EH (cell line): Measurements from ENCODE around the gene MYD88.
A peak's percentile ranks its signal among the peaks of the same experiment; 100 is the strongest.
"Not testable (repeated sequence)": the region's sequence is repeated elsewhere in the genome, so short reads cannot be mapped to it uniquely, and the experiment has no call there.

ENCODE experiments used
- DNase-seq: peaks from one replicate; pipeline ENCODE4 v3.0.0-alpha.2; 2015; ENCODE audit warnings: low read depth

MYD88 gene

DNA sequence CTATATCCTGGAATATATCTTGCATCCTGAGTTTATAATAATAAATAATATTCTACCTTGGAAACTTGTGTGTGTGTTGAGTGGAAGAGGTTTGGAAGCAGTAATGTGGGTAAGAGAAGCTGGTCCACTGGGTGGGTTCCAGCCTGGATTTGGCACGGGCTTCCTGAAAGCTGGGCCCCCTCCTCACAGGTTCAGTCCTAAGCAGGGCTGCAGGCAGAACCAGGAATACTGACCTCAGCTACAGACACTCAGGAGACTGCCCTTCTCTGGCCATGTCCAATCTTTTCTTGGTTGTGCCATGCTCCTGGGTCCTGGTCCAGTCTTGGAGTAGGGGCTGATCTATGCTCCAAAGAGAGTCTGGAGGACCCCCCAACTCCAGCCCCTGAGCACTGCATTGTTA lies 4.5 kb downstream of the MYD88 start:
- DNase-seq = no peak

DNA sequence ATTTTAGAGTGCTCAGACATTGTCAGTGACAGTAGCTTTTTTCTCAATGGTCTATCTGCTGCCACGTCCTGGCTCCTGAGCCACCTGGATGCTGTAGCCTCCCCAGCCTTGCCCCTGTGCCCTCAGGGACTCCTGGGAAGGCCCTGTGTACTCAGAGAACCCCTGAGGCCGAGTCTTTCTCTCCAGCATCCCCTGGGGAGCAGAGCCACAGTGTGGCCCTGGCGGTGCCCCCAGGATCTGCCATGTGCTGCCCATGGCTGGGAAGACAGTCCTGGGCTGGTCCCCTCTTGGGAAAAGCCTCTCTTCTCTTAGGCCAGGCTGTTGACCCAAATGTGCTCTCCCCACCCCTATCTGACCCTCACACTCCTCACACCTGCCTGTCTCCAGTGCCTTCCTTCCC lies 5.0 kb downstream of the MYD88 start:
- no peak for DNase-seq

DNA sequence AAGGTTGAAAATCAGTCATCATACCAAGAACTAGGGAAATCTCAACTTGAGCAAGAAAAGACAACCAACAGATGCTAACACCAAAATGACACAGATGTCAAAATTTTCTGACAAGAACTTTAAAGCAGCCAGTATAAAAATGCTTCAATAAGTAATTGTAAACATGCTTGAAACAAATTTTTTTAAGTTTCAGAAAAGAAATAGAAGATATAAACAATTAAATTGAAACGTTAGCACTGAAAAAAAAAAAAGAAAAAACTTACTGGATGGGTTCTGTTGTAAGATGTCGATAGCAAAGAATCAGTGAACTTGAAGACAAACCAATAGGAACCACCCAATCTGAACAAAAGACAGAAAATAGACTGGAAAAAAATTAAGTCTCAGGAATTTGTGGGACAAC lies 8.0 kb downstream of the MYD88 start:
- no peak for DNase-seq

DNA sequence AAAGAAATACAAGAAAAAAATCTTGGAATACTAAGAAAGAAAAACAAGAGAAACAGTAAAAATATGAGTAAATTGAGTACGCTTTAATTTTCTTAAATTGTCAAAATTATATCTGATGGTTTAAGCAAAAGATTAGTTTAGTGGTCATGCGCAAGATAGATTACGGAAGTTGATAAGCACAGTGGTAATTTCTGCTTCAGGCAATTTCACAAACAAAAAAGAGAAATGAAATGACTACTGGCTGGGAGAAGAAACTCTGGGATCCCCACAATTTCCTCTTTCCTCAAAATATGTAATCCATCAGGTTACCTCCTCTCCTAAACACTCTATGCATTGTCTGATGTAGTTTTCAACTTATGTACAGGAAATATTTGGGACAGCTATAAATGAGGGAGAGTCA lies 9.0 kb downstream of the MYD88 start:
- no peak for DNase-seq

DNA sequence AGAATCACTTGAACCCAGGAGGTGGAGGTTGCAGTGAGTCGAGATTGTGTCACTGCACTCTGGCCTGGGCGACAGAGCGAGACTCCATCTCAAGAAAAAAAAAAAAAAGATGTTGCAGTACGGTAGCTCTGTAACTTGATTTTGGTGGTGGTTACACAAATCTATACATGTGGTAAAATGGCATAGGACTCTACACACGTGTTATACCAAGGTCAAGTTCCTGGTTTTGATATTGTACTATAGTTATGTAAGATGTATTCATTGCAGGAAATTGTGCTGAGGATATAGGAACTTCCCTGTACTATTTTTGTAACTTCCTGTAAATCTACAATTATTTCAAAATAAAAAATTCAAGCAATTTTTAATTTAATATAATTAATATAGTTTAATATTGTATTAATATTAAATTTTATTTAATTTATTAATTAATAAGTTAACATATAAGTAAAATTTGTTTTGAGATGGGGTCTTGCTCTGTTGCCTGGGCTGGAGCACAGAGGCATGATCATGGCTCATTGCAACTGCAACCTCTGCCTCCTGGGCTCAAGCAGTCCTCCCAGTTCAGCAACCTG lies 9.9 kb downstream of the MYD88 start:
- no peak for DNase-seq

DNA sequence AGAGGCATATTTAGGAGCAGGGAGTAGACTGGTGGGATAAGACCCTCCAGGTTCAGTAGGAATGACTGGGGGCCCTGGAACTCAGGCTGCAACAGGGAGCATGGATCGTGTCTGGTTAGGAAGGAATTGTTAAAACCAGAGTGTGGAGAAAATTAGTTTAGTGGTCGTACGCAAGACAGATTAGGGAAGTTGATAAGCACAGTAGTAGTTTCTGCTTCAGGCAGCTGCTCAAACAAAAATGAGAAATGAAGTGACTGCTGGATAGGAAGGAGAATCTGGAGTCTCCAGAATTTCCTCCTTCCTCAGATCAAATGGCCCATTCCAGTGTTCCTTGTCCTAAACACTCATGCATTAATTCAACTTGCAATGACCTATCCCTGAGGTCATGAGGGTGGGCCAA lies 11.2 kb downstream of the MYD88 start:
- DNase-seq = no peak

DNA sequence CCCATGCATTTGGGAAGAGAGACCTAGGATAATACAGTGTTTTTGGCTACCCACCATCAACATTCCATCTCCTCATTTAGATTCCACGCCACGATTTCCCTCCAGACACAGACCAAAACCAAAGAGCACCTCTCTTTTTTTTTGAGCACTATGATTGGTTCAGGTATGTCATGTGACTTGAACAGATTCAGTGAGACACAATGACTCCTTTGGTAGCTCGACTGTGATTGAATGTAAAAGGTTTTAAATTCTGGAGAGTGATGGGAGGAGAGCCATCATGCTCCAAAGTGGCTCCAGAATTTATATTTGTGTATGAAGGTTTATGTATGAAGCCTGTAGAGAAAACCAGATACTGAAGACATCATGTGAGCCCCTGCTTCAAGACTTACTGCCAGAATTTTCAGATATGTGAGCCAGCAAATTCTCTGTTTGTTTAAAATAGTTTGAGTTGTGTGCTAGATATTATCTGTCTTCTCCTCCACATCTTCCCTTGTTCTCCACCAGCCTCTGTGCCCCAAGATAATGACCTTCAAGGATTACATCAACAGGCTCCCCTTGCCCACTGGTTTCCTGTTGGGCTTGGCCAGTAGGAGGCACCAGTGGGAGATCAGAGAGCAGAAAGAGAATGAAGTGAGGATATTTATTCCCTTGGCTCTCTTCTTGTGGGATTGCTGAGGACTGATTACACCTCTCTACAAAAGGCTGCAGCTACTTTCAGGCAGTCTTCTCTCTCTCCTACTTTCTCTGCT lies 12.5 kb downstream of the MYD88 start:
- DNase-seq = no peak

DNA sequence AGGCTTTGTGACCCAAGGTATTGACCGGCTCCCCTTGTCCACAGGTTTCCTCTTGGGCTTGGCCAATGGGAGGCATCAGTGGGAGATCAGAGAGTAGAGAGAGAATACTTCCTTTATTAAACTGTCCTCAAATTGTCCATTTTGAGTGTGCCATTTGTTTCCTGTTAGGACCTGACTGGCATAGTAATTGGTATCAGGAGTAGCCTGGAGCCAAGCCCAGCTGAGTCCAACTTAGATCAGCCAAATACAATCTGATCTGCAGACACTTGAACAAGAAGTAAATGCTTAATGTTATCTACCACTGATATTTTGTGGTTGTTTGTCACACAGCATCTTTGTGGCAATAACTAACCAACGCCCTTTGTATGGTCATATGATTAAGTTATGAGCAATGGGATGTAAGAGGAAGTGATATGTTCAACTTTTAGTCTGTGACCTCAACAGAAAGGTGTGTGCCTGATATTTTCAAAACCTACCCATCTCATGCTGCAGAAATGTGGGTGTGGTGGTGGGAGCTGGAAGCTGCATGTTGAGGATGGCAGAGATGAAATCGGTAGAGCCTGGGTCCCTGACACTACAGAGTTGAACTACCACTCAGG lies 13.3 kb downstream of the MYD88 start:
- no peak for DNase-seq

DNA sequence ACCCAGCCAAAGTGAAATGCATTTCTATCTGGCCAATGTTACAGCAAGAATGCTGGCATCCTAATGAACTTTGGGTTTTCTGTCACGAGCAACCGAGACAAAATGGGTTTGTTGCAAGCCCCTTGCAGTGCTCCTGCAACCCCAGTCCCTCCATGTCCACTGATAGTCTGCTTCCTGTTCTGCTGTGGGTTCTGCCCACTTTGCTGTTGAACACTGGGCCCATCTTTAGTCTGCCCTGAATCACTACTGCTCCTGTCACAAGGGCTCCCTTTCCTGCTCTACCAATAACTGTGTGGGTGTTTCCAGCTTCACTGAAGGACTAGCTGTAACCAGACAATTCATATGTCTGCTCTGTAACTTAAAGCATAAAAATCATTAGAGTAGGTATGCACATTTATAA lies 14.1 kb downstream of the MYD88 start:
- DNase-seq = no peak

DNA sequence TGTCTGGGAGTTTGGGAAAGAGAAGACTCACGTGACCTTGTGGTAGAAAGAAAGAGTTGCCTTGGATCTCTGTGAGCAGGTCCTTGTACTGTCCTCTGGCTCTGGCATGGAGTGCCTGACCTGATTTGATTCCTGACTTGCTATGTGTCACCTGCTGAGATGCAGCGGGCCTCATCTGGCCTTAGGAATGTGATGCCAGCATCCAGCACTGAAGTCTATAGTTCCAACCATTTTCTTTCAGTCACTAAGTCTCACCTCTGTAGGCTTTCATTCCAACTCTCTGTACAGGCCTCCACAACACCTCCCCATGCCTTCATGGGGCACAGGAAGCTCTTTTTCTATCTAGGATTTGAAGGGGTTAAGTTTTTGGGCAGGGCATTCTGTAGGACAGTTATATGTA lies 14.8 kb downstream of the MYD88 start:
- no peak for DNase-seq

DNA sequence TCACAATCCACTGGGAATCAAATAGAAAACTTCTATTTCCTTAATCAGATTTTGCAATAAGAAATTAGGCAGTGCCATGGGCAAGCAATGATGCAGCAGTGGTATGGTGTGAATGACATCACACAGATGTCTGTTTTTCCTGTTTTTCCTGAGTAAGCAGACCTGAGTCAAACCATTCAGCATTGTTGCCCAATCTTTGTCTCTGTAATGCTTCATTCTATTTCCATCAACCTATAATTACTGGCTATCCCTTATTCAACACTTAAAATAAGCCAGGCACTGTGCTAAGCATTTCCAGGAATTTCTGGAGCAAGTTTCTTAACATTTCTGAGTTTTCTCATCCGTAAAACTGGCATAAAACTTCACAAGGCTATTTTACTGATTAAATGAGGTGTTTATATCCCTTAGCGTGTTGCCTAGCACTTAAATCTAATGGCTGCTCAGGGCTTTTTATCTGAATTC lies 15.6 kb downstream of the MYD88 start:
- peak; percentile 66 for DNase-seq

DNA sequence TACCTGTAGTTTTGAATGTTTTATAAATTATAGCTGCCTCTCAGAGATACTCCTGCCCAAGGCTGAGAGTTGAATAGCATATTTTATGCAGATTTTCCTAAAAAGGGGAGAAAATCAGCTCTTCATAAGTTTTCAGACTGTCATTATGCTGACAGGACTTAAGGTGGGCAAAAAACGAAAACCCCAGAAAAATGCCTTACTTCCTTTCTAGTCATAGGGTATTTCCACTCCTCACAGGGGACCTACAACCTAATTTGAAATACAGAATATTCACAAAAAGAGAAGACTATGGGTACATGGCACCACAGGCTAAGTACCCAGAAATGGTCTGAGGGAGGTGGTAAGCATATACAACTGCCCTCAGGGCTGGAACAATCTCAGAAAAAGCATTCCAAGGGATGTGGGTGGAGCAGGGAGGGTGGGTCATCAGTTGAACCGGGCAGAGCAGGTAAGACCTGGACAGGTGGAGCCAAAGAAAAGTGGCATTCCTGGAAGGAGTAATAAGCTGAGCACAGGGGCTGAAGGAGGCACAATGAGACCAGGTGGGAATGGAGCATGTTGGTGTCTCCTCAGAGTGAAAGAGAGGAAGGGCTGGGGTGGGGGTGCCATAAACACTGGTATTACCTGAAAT lies 16.3 kb downstream of the MYD88 start:
- no peak for DNase-seq

DNA sequence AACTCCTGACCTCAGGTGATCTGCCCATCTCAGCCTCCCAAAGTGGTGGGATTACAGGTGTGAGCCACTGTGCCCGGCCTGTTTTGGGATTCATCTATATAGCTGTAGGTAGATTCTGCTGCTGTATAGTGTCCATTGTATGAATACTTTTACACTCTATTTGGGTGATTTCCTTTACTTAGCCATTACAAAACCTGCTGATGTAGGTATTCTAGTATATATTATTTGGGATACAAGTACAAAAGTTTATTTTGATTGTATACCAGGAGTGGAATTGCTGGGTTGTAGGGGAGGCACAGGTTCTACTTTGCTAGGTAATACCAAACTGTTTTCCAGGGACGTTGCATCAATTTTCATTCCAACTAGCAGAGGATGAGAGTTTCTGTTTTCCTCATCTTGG lies 17.4 kb downstream of the MYD88 start:
- DNase-seq = no peak

DNA sequence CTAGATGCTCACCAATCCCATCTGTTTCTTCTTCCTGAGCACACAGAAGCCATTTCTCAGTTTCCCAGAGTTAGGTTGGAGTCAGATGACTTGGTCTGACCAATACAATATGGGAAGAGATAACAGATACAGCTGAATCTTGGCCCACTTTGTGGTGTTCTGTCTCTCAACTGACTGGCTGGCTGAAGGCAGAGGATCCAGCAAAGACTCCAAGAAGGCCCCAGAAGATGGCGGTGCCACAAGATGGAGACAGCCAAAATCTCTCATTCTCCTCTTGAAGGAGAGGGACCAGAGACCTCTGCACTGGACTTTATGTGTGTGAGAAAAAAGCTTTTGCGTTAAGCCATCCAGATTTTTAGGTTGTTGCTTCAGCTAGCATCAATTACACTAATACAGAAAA lies 18.7 kb downstream of the MYD88 start:
- no peak for DNase-seq

DNA sequence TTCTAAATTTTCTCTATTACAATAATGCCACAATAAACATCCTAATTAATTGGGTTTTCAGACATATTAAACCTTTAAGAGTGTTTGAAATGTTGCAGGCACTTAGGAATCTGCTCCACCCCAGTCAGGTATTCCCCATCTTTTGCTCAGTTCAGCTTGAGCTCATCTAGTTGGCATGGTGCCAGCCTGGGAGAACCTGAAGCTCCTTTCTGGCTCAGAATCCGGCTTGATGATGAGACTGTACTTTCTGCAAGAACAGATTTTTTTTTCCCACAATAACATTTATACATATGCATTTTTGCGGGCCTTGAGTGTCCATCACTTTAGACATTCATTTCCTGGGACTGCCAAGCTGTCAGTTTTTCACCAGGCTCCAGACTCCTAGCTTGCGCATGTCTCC lies 19.1 kb downstream of the MYD88 start:
- DNase-seq = no peak

DNA sequence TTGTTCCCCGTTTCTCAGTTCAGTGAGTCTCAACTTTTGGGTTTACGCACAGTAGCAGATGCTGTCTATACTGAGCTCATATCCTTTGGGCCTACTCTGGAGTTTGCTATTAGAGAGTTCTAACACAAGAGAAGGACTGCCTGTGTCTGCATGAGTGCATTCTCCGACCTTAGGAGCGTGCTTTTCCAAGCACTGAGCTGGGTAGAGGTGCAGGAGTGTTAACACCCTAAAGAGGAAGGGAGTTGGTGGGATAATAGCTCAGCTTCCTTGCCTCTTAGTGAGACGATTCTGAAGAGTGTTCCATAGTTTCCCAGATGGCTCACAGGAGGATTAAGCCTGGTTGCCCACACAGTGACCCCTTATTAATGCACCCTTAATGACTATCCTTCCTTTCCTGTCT lies 20.0 kb downstream of the MYD88 start:
- no peak for DNase-seq

DNA sequence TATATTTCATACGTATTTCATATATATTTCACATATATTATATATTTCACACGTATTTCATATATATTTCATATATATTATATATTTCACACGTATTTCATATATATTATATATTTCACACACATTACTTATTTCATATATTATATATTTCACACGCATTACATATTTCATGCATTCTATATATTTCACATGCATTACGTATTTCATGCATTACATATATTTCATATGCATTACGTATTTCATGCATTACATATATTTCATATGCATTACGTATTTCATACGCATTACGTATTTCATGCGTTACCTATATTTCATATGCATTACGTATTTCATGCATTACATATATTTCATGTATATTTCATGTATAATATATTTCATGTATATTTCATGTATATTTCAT lies 22.2 kb downstream of the MYD88 start:
- DNase-seq = not testable (repeated sequence)

DNA sequence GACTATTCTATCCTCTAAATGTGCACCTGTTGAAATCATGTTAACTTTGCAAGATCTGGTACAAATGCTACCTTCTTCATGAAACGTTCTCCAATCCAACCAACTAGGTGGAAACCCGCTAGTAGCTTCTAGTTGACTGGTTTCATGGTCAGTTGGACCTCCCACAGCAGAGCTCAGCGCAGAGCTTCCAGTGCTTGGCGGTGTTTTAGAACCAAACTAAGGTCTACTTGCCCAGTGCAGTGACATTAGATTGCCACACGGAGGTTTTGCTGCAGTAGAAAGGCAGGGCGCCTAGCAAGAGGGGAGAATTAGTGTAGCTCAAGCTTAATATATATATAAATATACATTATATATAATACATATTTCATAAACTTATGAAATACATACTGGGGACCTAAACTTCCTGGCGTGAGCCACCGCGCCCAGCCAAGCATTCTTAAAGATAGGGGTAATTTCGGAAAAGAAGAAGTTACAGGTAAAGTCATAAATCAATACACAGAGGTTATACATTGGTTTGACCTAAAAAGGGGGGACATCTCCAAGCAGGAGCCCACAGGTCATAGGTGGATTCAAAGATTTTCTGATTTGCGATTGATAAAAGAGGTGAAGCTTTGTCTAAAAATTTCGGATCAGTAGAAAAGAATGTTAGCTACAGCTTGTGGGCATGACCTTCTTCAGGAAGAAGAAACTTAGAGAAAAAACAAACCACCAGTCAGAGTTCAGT lies 24.8 kb downstream of the MYD88 start:
- no peak for DNase-seq

DNA sequence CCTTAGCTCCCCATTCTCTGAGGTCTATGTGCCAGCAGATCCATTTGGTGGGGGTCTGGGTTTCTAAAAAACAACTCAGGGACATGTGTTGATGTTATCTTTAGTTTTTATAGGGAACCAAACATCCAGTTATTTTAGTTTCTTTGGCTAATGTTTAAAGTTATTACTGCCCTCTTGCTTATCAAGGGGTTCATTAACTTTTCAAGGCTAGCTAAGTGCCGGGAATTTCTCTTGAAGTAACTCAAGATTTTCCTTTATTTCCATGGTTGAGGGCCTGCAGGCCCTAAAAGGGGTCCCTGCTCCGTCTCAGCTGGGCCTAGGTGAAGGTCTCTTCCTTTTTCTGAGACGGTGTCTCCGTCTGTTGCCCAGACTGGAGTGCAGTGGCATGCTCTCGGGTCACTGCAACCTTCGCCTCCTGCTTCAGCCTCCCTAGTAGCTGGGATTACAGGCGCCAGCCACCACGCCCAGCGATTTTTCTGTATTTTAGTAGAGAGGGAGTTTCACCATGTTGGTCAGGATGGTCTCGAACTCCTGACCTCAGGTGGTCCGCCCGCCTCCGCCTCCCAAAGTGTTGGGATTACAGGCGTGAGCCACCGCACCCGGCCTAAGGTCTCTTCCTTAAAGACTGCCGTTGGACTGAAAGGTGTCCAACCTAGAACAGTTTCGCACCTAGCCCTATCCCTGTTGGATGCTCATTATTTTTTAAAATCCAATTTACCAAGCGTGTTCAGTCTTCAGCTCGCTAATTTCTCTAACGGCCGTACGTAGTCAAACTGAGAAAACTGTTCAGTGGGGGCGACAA lies 25.6 kb downstream of the MYD88 start:
- DNase-seq = no peak

DNA sequence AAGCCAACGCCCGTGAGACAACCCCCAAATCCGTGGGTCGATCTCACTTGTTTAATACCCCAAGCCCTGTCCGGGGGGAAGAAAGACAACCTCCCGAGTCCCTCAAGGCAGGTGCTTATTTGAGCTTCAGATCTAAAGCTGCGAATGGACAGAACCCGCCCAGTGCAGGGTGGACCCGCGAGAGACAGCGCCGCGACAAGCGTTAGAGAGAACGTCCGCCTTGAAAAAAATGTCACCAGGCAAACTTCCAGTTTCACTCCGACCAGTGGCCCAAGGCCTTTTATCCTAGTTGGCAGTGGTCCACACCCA lies 26.1 kb downstream of the MYD88 start:
- no peak for DNase-seq

DNA sequence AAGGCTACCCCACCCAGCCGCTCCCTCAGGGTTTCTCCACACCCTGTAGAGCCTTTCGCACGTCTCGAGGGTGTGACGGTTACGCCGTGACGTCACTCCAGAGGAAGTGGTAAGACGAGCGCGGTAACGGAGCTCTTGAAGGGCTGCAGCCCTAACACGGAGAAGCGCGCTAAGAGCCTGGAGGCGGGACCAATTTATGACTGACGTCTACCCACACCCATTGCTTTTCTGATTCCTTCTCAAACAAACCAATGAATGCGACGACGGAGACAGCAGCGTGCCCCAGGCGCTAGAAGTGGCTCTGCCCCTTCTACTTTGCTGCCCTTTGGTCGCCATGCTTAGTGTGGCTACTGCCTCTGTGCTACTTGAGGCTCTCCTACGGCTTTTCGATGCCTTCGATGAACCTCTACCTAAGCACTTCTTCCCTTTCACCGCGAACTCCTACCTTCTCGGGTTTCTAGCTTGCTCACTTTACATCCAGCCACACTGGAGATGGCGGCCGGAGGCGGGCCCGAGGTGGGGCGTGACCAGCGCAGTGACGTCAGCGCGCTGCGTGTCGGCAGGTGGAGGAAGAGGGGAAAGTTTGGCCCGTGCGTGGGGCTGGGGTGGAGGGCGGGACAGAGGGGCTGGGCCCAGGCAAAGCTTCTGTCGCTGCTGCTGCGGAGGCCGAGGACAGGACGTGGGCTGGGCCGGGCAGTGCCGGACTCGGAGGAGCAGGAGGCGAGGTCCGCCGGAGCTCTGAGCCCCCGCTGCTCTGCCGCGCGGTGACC lies 26.7 kb downstream of the MYD88 start, which contains the start of gene OXSR1:
Gene OXSR1 (plus strand): TSS at position 586 of the 770 bp plus-strand sequence. CDS start 340 bp downstream, outside the sequence.
- DNase-seq = peak; percentile 100
